GM21423 (cell line): ENCODE data around the gene MAP3K4.

Source experiments
- ATAC-seq: cut with Tn5 transposase; IDR thresholded peaks from one replicate; pipeline ENCODE4 v1.9.1; 2021; ENCODE audit warnings: mild to moderate bottlenecking, moderate library complexity; ENCODE audit not compliant: unreplicated experiment

Gene MAP3K4

DNA sequence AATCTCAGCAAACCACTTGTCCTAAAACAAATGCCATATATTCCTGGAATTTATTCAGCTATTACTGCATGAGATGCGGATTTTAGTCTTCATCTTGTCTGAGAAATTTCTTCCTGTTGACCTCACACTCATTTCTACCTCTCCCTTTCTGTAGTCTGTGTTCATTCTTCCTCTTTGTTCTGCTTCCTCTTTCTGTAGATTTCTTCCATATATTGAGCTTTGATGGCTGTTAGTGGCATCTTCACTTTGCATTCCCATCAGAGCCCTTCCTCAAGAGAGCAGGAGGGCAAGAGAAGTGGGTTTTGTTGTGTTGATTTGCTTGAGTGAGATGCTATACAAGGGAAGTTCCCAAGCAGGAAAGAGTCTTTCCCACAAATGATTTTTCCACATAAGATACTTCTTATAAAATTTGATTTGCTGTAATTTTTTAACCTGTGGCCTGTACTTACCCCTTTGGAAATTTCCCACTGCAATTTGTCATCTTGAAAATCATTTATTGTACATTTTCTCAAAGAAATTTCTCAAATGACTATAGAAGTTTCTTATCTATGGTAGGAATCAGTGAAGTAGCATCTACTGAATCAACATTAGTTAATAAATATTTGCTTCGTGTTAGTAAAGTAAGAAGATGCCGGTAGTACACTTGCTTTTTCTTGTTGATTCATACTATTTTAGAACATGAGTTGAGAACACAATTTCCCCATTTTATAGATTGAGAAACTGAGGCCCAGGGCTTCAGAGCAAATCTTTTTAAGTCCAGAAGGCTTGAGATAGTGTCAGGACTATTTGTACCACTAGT is 43.8 kb downstream of the MAP3K4 start:
- no peak for ATAC-seq

DNA sequence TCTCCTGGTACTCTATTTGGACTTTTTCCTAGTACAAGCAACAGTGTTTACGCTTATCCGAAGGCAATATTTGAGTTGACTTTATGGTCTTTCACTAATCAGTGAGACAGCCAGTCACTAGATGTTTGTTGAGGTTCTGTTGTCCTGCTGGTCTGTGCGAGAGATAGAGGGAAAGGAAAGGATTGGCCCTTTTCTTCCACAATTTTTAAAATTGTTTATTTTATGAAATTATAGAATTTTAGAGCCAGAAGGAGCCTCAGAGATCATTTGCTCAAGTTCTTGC is 44.4 kb downstream of the MAP3K4 start:
- ATAC-seq = no peak

- no peak for ATAC-seq
These were observed 46.3 kb downstream of the MAP3K4 start for GRCh38 chr6:161037873-161038228.

- ATAC-seq = peak; percentile 90
These were observed 46.9 kb downstream of the MAP3K4 start for GRCh38 chr6:161038229-161039031.

- ATAC-seq = no peak
These were observed 49.7 kb downstream of the MAP3K4 start for GRCh38 chr6:161041274-161041673.

DNA sequence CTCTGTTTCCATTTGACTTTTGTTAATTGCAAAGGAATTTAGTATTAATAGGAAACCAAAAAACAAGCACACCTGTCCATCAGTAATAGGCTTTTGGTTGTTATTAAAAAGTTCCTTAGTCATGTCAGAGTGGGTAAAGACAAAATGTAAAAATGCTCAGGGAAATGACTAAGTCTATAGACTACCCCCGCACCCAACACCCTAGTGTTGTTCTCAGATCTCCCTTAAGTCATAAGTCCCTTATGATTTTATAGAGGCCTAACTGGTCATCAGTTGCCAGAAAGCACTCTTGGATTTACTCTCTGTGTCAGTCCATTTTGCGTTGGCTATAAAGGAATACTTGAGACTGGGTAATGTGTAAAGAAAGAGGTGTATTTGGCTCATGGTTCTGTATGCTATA is 52.8 kb downstream of the MAP3K4 start:
- no peak for ATAC-seq

DNA sequence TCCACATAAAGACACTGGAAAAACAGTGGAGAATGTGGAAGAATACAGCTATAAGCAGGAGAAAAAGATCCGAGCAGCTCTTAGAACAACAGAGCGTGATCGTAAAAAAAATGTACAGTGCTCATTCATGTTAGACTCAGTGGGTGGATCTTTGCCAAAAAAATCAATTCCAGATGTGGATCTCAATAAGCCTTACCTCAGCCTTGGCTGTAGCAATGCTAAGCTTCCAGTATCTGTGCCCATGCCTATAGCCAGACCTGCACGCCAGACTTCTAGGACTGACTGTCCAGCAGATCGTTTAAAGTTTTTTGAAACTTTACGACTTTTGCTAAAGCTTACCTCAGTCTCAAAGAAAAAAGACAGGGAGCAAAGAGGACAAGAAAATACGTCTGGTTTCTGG is 57.1 kb downstream of the MAP3K4 start:
- no peak for ATAC-seq

- ATAC-seq = no peak
These were observed 58.7 kb downstream of the MAP3K4 start for GRCh38 chr6:161050134-161050765.

- ATAC-seq = no peak
These were observed 61.5 kb downstream of the MAP3K4 start for GRCh38 chr6:161053103-161053502.

DNA sequence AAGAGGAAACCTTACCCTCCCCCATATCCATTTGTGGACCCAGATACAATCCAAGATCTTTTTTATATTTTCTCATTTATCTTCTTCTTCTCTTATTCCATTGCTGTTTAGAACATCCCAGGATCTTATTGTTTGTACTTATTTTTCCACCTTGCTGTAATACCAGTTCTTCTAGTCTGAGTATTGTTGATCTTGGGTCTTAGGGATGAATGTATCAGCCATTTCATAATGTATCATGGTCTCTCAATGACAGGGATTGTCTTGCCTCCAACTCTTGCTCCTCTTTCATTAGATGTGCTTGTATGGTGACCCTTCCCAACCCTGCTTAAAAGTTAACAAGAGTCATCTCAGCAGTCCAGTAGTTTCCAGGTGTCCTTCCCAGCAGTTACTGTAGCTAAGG is 63.3 kb downstream of the MAP3K4 start:
- no peak for ATAC-seq

- no peak for ATAC-seq
These were observed 64.9 kb downstream of the MAP3K4 start for GRCh38 chr6:161056451-161056850.

DNA sequence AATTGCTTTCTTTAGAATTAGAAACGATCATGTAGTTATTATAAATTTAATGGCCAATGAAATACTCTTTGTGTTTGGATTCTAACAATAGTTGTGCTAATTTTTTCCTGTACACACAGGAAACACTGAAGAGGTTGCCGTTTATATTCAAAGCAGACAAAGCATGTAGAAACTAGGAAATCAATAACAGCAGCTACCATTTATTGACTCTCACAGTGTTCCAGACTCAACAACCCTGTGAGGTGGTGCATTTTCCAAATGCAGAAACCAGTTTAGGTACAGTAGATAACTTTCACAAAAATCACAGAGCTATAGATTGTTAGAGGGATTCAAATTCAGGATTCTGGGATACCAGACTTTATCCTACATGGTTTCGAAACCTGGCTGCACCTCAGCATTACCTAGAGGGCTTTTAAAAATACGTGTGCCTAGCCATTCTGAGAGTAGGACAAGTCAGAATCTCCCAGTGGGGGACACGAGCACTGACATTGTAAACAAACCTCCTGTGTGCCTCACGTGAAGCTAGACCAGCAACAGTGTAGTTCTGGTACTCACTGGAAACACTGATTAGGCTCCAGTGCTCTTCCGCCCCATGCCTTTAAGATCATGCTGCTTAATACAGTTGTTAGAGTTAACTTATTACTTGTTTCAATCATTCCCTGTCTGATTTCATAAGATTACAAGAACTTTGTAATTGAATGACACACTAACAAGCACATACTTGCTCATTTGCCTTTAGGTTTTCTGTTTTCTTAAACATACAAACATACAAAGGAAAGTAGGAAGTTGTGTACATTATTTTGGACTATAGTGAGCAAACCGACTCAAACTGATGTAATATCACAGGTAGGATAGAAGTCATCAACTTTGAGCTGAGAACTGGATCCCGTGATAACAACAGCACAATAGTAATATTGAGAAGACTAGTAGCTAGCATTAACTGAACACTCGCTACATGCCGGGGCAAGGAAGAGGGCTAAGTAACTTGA is 65.8 kb downstream of the MAP3K4 start:
- ATAC-seq = no peak

- ATAC-seq = no peak
These were observed 67.2 kb downstream of the MAP3K4 start for GRCh38 chr6:161058741-161059140.

GRCh38 chr6:161061576-161061975 is 70.0 kb downstream of the MAP3K4 start:
- no peak for ATAC-seq

GRCh38 chr6:161064915-161065314 is 73.3 kb downstream of the MAP3K4 start:
- ATAC-seq = peak; percentile 70

- no peak for ATAC-seq
These were observed 74.9 kb downstream of the MAP3K4 start for GRCh38 chr6:161066511-161066910.

- ATAC-seq = no peak
These were observed 76.2 kb downstream of the MAP3K4 start for GRCh38 chr6:161067749-161068148.

GRCh38 chr6:161068321-161068741 is 76.8 kb downstream of the MAP3K4 start:
- no peak for ATAC-seq

DNA sequence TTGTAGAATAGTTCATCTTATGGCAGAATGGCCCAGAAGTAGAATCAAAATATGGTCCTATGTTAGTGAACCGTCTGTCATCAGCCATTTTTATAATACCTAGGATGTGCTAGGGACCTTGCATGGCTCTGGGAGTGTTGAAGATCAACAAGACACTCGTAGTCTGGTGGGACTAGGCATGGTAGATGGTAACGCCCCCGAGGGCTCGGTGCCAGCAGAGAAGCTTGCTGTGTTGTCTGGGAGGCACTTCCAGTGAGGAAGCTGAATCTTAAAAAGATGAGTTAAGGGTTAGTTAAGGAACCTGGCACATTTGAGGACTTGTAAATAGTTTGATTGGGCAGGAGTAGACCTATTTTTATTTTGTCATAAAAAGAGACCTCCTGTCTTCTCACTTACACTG is 82.4 kb downstream of the MAP3K4 start:
- no peak for ATAC-seq

- ATAC-seq = no peak
These were observed 83.0 kb downstream of the MAP3K4 start for GRCh38 chr6:161074496-161075121.
